GM23338 (cell line): ENCODE measurements around the gene BBOX1. TPM values are rescaled to one million over a fixed set of nuclear protein-coding genes. Genes with fewer than 3 reads are reported as not detected.

Experiments used
- ATAC-seq: fragments of 200-7000 bp; cut with Tn5 transposase; 3 replicates; pipeline ENCODE4 v1.9.1; 2020
- DNase-seq: peaks from one replicate; pipeline ENCODE4 v3.0.0-alpha.2; 2015; ENCODE audit warnings: low spot score
- H2AFZ ChIP-seq: fragments of 200-600 bp; sonication (generic); 2 replicates; pipeline ENCODE4 v1.8.0; 2016; ENCODE audit warnings: antibody characterized with exemption, mild to moderate bottlenecking, moderate library complexity
- H3F3A ChIP-seq: fragments of 200-600 bp; sonication (generic); replicated peaks from 2 replicates; pipeline ENCODE4 v1.8.0; 2017; ENCODE audit warnings: antibody characterized with exemption, mixed run types, low read depth
- H3K27ac ChIP-seq: fragments of 200-600 bp; sonication (generic); 2 replicates; pipeline ENCODE4 v1.6.1; 2016; ENCODE audit warnings: low read depth
- H3K27me3 ChIP-seq: fragments of 200-600 bp; sonication (generic); 2 replicates; pipeline ENCODE4 v1.8.0; 2016; ENCODE audit warnings: mild to moderate bottlenecking, mixed run types, moderate library complexity; ENCODE audit not compliant: insufficient read depth
- H3K36me3 ChIP-seq: fragments of 200-600 bp; sonication (generic); 2 replicates; pipeline ENCODE4 v1.8.0; 2016; ENCODE audit warnings: mild to moderate bottlenecking; ENCODE audit not compliant: insufficient read depth
- H3K4me1 ChIP-seq: fragments of 200-600 bp; sonication (generic); 2 replicates; pipeline ENCODE4 v1.8.0; 2016; ENCODE audit warnings: mild to moderate bottlenecking, moderate library complexity; ENCODE audit not compliant: insufficient read depth
- H3K4me2 ChIP-seq: fragments of 200-600 bp; sonication (generic); 2 replicates; pipeline ENCODE4 v1.7.1; 2017; ENCODE audit warnings: mixed run types
- H3K4me3 ChIP-seq: fragments of 200-600 bp; sonication (generic); 2 replicates; pipeline ENCODE4 v1.6.1; 2016; ENCODE audit warnings: mixed run types
- H3K79me2 ChIP-seq: fragments of 200-600 bp; sonication (generic); replicated peaks from 2 replicates; pipeline ENCODE4 v1.8.0; 2017; ENCODE audit warnings: mild to moderate bottlenecking; ENCODE audit not compliant: insufficient read depth
- H3K9me2 ChIP-seq: fragments of 200-600 bp; sonication (generic); 2 replicates; pipeline ENCODE4 v1.8.0; 2017; ENCODE audit not compliant: insufficient read depth
- H4K20me1 ChIP-seq: fragments of 200-600 bp; sonication (generic); replicated peaks from 2 replicates; pipeline ENCODE4 v1.8.0; 2017; ENCODE audit warnings: mild to moderate bottlenecking; ENCODE audit not compliant: insufficient read depth
- H3K27ac Mint-ChIP-seq: 2 replicates; pipeline ENCODE4 v1.8.0; 2020; ENCODE audit warnings: inconsistent platforms, mild to moderate bottlenecking, moderate library complexity, mixed read lengths
- H3K27me3 Mint-ChIP-seq: 3 replicates; pipeline ENCODE4 v1.8.0; 2022; ENCODE audit warnings: low read depth, mild to moderate bottlenecking, moderate library complexity, mixed read lengths, inconsistent platforms; ENCODE audit not compliant: insufficient read depth, poor library complexity
- H3K36me3 Mint-ChIP-seq: 3 replicates; pipeline ENCODE4 v1.8.0; 2021; ENCODE audit warnings: low read depth, mild to moderate bottlenecking, inconsistent platforms, moderate library complexity, mixed read lengths
- H3K4me1 Mint-ChIP-seq: 3 replicates; pipeline ENCODE4 v1.8.0; 2020; ENCODE audit warnings: mild to moderate bottlenecking, inconsistent platforms, mixed read lengths
- H3K4me3 Mint-ChIP-seq: 3 replicates; pipeline ENCODE4 v1.8.0; 2021; ENCODE audit warnings: moderate library complexity, mild to moderate bottlenecking, inconsistent platforms, mixed read lengths
- H3K9me3 Mint-ChIP-seq: 3 replicates; pipeline ENCODE4 v1.8.0; 2020; ENCODE audit warnings: moderate library complexity, mild to moderate bottlenecking, inconsistent platforms, mixed read lengths
- CREB1 ChIP-seq: fragments of 250-450 bp; sonication (Bioruptor Pico); IDR thresholded peaks from 2 replicates; pipeline ENCODE4 v1.5.0; 2020; ENCODE audit warnings: low read depth, mild to moderate bottlenecking, moderate library complexity
- EZH2 ChIP-seq: fragments of 200-600 bp; sonication (generic); IDR thresholded peaks from one replicate; pipeline ENCODE4 v1.8.0; 2017; ENCODE audit warnings: antibody characterized with exemption, mild to moderate bottlenecking, low read depth; ENCODE audit not compliant: unreplicated experiment
- EZH2phosphoT487 ChIP-seq: fragments of 200-600 bp; sonication (generic); IDR thresholded peaks from one replicate; pipeline ENCODE4 v1.8.1; 2018; ENCODE audit warnings: antibody characterized with exemption; ENCODE audit not compliant: unreplicated experiment
- NANOG ChIP-seq: IDR thresholded peaks from 2 replicates; pipeline ENCODE4 v1.6.1; 2016; ENCODE audit warnings: antibody characterized with exemption, borderline replicate concordance
- POLR2AphosphoS5 ChIP-seq: IDR thresholded peaks from 2 replicates; pipeline ENCODE4 v1.6.1; 2016; ENCODE audit warnings: antibody characterized with exemption, low read depth
- STAT1 ChIP-seq: IDR thresholded peaks from one replicate; pipeline ENCODE4 v1.6.1; 2016; ENCODE audit warnings: antibody characterized with exemption; ENCODE audit not compliant: unreplicated experiment
- ZNF114 ChIP-seq: fragments of 250-450 bp; sonication (Bioruptor Pico); IDR thresholded peaks from 2 replicates; pipeline ENCODE4 v1.5.0; 2020; ENCODE audit warnings: mild to moderate bottlenecking, moderate library complexity
- ZNF331 ChIP-seq: fragments of 250-450 bp; sonication (Bioruptor Pico); IDR thresholded peaks from 2 replicates; pipeline ENCODE4 v1.5.0; 2020; ENCODE audit warnings: low read depth, mild to moderate bottlenecking, moderate library complexity
- polyA plus RNA-seq: library from polyadenylated mRNA; unstranded; fragments of >200 nt; fragmentation: Nextera tagmentation; extraction: Ambion mirVana; gene quantifications from 2 replicates; pipeline ENCODE4 v1.2.1, GENCODE V29; 2016
- total RNA-seq: library from RNA; depleted of rRNA; stranded (reverse); fragments of >200 nt; shearing (Covaris generic); gene quantifications from 2 replicates; pipeline ENCODE4 v1.2.3, GENCODE V29; 2014
- TF ChIP-seq, protein P1 (sequence below): IDR thresholded peaks from 2 replicates; pipeline ENCODE4 v1.6.1; 2016; ENCODE audit warnings: antibody characterized with exemption
- TF ChIP-seq, protein P2 (sequence below): IDR thresholded peaks from one replicate; pipeline ENCODE4 v1.6.1; 2018; ENCODE audit warnings: antibody characterized with exemption; ENCODE audit not compliant: unreplicated experiment
- TF ChIP-seq, protein P3 (sequence below), 2 experiments: fragments of 200-600 bp in 1 of 2; sonication (generic) in 1 of 2; conservative IDR thresholded peaks; 2 replicates each; pipeline versions ENCODE4 v1.5.1 to v1.6.1; 2016 to 2017; ENCODE audit warnings: antibody characterized with exemption in 2 of 2, low read depth in 2 of 2, mild to moderate bottlenecking in 2 of 2, moderate library complexity in 1 of 2
- TF ChIP-seq, protein P4 (sequence below): fragments of 250-450 bp; sonication (Bioruptor Pico); IDR thresholded peaks from 2 replicates; pipeline ENCODE4 v1.5.0; 2020; ENCODE audit warnings: mild to moderate bottlenecking, moderate library complexity

Gene BBOX1
- total and polyA plus RNA-seq, 2 experiments from 2014 or later = not detected

DNA sequence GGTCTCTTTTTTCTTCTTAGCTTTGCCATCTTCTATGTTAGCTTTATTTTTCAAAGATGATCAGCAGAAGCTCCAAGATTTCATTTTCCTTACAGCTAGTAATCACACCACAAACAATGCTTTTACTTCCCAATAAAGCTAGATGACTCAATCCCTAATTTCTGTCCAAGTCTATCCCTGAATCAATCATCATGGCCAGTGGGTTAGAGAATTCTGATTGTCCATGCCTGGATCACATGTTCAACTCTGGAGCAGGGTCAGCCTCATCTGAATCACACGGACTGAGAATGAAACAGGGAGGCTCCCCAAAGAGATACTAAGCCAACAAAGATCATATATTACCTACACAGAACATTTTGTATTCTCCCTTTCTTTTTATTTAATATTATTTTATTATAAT lies 79.6 kb downstream of the BBOX1 start (continued):
- TF ChIP-seq ZNF331 = no peak
- TF ChIP-seq, protein P1, sequence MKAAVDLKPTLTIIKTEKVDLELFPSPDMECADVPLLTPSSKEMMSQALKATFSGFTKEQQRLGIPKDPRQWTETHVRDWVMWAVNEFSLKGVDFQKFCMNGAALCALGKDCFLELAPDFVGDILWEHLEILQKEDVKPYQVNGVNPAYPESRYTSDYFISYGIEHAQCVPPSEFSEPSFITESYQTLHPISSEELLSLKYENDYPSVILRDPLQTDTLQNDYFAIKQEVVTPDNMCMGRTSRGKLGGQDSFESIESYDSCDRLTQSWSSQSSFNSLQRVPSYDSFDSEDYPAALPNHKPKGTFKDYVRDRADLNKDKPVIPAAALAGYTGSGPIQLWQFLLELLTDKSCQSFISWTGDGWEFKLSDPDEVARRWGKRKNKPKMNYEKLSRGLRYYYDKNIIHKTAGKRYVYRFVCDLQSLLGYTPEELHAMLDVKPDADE = no peak
- TF ChIP-seq NANOG = no peak
- TF ChIP-seq, protein P2, sequence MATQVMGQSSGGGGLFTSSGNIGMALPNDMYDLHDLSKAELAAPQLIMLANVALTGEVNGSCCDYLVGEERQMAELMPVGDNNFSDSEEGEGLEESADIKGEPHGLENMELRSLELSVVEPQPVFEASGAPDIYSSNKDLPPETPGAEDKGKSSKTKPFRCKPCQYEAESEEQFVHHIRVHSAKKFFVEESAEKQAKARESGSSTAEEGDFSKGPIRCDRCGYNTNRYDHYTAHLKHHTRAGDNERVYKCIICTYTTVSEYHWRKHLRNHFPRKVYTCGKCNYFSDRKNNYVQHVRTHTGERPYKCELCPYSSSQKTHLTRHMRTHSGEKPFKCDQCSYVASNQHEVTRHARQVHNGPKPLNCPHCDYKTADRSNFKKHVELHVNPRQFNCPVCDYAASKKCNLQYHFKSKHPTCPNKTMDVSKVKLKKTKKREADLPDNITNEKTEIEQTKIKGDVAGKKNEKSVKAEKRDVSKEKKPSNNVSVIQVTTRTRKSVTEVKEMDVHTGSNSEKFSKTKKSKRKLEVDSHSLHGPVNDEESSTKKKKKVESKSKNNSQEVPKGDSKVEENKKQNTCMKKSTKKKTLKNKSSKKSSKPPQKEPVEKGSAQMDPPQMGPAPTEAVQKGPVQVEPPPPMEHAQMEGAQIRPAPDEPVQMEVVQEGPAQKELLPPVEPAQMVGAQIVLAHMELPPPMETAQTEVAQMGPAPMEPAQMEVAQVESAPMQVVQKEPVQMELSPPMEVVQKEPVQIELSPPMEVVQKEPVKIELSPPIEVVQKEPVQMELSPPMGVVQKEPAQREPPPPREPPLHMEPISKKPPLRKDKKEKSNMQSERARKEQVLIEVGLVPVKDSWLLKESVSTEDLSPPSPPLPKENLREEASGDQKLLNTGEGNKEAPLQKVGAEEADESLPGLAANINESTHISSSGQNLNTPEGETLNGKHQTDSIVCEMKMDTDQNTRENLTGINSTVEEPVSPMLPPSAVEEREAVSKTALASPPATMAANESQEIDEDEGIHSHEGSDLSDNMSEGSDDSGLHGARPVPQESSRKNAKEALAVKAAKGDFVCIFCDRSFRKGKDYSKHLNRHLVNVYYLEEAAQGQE = no peak
- no peak for TF ChIP-seq EZH2phosphoT487

DNA sequence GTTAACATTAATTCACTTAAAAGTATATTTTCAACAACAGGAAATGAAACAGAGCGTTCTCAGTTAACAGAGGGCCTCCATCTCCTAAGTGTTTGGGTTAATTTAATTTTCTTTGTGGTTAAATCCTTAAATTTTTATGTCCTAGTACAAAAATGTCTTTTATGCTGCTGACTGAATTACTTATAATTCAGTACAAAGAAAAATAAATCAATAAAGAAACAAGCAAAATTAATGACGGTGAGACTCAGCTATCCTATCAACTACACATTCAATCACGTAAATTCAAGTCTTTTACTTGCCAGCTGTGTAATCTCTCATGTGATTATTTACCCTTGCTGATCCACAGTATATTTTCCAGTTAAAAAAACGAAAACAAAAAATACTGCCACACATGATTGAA lies 81.4 kb downstream of the BBOX1 start:
- H3K27ac ChIP-seq = no peak overlapping the region
- DNase-seq (no peak), ATAC-seq (no peak)
- no peaks in the 10 kb centered on the region for H3F3A ChIP-seq
- Mint-ChIP-seq H3K36me3 (no peaks in the 10 kb centered on the region), H3K9me3 (no peaks in the 10 kb centered on the region), H3K4me1 (peaks cover 14% of the 10 kb centered on the region; the same call in 2 of the 3 replicates), H3K4me3 (no peak overlapping the region), H3K27ac (no peak overlapping the region), H3K27me3 (peaks cover 1% of the 10 kb centered on the region)
- peaks cover 6% of the 10 kb centered on the region; the same call in 1 of the 2 replicates for H3K4me1 ChIP-seq
- no peaks in the 10 kb centered on the region for H3K36me3 ChIP-seq
- H3K79me2 ChIP-seq = no peaks in the 10 kb centered on the region
- no peak overlapping the region for H2AFZ ChIP-seq
- no peak overlapping the region for H3K4me2 ChIP-seq
- no peaks in the 10 kb centered on the region for H4K20me1 ChIP-seq
- no peaks in the 10 kb centered on the region for H3K27me3 ChIP-seq
- H3K4me3 ChIP-seq = no peak overlapping the region
- H3K9me2 ChIP-seq = no peaks in the 10 kb centered on the region
- no peak for TF ChIP-seq EZH2phosphoT487
- TF ChIP-seq, protein P3, sequence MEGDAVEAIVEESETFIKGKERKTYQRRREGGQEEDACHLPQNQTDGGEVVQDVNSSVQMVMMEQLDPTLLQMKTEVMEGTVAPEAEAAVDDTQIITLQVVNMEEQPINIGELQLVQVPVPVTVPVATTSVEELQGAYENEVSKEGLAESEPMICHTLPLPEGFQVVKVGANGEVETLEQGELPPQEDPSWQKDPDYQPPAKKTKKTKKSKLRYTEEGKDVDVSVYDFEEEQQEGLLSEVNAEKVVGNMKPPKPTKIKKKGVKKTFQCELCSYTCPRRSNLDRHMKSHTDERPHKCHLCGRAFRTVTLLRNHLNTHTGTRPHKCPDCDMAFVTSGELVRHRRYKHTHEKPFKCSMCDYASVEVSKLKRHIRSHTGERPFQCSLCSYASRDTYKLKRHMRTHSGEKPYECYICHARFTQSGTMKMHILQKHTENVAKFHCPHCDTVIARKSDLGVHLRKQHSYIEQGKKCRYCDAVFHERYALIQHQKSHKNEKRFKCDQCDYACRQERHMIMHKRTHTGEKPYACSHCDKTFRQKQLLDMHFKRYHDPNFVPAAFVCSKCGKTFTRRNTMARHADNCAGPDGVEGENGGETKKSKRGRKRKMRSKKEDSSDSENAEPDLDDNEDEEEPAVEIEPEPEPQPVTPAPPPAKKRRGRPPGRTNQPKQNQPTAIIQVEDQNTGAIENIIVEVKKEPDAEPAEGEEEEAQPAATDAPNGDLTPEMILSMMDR (conservative IDR thresholded peaks at IDR 0.05; ENCODE audit: low read depth in 2 of 2) = no peak
- TF ChIP-seq, protein P4, sequence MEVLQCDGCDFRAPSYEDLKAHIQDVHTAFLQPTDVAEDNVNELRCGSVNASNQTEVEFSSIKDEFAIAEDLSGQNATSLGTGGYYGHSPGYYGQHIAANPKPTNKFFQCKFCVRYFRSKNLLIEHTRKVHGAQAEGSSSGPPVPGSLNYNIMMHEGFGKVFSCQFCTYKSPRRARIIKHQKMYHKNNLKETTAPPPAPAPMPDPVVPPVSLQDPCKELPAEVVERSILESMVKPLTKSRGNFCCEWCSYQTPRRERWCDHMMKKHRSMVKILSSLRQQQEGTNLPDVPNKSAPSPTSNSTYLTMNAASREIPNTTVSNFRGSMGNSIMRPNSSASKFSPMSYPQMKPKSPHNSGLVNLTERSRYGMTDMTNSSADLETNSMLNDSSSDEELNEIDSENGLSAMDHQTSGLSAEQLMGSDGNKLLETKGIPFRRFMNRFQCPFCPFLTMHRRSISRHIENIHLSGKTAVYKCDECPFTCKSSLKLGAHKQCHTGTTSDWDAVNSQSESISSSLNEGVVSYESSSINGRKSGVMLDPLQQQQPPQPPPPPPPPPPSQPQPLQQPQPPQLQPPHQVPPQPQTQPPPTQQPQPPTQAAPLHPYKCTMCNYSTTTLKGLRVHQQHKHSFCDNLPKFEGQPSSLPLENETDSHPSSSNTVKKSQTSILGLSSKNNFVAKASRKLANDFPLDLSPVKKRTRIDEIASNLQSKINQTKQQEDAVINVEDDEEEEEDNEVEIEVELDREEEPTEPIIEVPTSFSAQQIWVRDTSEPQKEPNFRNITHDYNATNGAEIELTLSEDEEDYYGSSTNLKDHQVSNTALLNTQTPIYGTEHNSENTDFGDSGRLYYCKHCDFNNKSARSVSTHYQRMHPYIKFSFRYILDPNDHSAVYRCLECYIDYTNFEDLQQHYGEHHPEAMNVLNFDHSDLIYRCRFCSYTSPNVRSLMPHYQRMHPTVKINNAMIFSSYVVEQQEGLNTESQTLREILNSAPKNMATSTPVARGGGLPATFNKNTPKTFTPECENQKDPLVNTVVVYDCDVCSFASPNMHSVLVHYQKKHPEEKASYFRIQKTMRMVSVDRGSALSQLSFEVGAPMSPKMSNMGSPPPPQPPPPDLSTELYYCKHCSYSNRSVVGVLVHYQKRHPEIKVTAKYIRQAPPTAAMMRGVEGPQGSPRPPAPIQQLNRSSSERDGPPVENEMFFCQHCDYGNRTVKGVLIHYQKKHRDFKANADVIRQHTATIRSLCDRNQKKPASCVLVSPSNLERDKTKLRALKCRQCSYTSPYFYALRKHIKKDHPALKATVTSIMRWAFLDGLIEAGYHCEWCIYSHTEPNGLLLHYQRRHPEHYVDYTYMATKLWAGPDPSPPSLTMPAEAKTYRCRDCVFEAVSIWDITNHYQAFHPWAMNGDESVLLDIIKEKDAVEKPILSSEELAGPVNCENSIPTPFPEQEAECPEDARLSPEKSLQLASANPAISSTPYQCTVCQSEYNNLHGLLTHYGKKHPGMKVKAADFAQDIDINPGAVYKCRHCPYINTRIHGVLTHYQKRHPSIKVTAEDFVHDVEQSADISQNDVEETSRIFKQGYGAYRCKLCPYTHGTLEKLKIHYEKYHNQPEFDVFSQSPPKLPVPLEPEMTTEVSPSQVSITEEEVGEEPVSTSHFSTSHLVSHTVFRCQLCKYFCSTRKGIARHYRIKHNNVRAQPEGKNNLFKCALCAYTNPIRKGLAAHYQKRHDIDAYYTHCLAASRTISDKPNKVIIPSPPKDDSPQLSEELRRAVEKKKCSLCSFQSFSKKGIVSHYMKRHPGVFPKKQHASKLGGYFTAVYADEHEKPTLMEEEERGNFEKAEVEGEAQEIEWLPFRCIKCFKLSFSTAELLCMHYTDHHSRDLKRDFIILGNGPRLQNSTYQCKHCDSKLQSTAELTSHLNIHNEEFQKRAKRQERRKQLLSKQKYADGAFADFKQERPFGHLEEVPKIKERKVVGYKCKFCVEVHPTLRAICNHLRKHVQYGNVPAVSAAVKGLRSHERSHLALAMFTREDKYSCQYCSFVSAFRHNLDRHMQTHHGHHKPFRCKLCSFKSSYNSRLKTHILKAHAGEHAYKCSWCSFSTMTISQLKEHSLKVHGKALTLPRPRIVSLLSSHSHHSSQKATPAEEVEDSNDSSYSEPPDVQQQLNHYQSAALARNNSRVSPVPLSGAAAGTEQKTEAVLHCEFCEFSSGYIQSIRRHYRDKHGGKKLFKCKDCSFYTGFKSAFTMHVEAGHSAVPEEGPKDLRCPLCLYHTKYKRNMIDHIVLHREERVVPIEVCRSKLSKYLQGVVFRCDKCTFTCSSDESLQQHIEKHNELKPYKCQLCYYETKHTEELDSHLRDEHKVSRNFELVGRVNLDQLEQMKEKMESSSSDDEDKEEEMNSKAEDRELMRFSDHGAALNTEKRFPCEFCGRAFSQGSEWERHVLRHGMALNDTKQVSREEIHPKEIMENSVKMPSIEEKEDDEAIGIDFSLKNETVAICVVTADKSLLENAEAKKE (CRISPR knock-in tag) = no peak
- TF ChIP-seq, protein P1 = no peak
- no peak for TF ChIP-seq EZH2
- TF ChIP-seq NANOG = no peak
- no peak for TF ChIP-seq POLR2AphosphoS5
- TF ChIP-seq CREB1 (CRISPR knock-in tag) = no peak
- TF ChIP-seq STAT1 = no peak
- TF ChIP-seq ZNF114 (CRISPR knock-in tag) = no peak
